Measurements from ENCODE around the gene CALD1.

DNA sequence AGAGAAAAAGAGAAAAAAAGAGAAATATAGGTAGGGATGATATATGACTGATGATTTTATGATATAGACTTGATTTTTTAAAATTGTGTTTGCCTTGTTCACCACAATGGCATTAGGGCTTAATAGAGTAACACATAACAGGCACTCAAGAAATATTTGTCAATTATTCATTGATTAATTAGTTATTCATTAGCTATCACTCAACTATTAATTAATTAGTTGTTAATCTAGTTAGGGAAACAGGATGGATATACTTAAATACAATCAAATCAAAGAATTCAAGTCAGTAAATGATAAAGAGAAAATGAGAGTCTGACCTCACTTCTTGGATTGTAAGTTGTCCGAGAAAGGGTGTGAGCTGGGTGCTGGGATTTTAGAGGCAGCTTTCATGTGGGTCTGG lies 15.1 kb upstream of the CALD1 start:
- TF ChIP-seq, protein P1, sequence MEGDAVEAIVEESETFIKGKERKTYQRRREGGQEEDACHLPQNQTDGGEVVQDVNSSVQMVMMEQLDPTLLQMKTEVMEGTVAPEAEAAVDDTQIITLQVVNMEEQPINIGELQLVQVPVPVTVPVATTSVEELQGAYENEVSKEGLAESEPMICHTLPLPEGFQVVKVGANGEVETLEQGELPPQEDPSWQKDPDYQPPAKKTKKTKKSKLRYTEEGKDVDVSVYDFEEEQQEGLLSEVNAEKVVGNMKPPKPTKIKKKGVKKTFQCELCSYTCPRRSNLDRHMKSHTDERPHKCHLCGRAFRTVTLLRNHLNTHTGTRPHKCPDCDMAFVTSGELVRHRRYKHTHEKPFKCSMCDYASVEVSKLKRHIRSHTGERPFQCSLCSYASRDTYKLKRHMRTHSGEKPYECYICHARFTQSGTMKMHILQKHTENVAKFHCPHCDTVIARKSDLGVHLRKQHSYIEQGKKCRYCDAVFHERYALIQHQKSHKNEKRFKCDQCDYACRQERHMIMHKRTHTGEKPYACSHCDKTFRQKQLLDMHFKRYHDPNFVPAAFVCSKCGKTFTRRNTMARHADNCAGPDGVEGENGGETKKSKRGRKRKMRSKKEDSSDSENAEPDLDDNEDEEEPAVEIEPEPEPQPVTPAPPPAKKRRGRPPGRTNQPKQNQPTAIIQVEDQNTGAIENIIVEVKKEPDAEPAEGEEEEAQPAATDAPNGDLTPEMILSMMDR (IDR thresholded peaks at IDR 0.05) = no peak
- TF ChIP-seq POLR2A (IDR thresholded peaks at IDR 0.05) (no peak), POLR2AphosphoS5 (IDR thresholded peaks at IDR 0.05) (no peak)
